ENCODE measurements around the gene SV2B.

SV2B gene

GRCh38 chr15:91116113-91117067 lies 16.3 kb downstream of the SV2B start:
- DNase-seq (ENCODE audit: insufficient read length, low spot score) (peak; percentile 35), FAIRE-seq (peak; percentile 70)
- 0 out of 2 replicates have a peak, but pooled peaks have one; percentile 1 for TF ChIP-seq SPI1 (IDR thresholded peaks at IDR 0.05; ENCODE audit: low read depth, low read length)
- TF ChIP-seq TAF1 (IDR thresholded peaks at IDR 0.05; ENCODE audit: low read depth, low read length) = 0 out of 2 replicates have a peak, but pooled peaks have one; percentile 18
- TF ChIP-seq PAX5 (IDR thresholded peaks at IDR 0.05; ENCODE audit: insufficient read depth, low read length, severe bottlenecking) = no peak
- TF ChIP-seq POU2F2 (IDR thresholded peaks at IDR 0.05; ENCODE audit: low read depth, low read length) = no peak; the same call in 1 of the 2 replicates
- no peak; the same call in 1 of the 2 replicates for TF ChIP-seq POLR2AphosphoS5 (IDR thresholded peaks at IDR 0.05; ENCODE audit: low read depth, low read length)
- no peak for TF ChIP-seq POLR2A (IDR thresholded peaks at IDR 0.05; ENCODE audit: low read depth, low read length)

- FAIRE-seq (no peak), DNase-seq (ENCODE audit: insufficient read length, low spot score) (no peak)
- TF ChIP-seq TAF1 (IDR thresholded peaks at IDR 0.05; ENCODE audit: low read depth, low read length) (no peak), SPI1 (IDR thresholded peaks at IDR 0.05; ENCODE audit: low read depth, low read length) (no peak), POU2F2 (IDR thresholded peaks at IDR 0.05; ENCODE audit: low read depth, low read length) (no peak), POLR2AphosphoS5 (IDR thresholded peaks at IDR 0.05; ENCODE audit: low read depth, low read length) (no peak), POLR2A (IDR thresholded peaks at IDR 0.05; ENCODE audit: low read depth, low read length) (no peak)
Observed at GRCh38 chr15:91117375-91117774, 17.3 kb downstream of the SV2B start.

GRCh38 chr15:91118817-91119590 lies 18.9 kb downstream of the SV2B start:
- no peak for DNase-seq (ENCODE audit: insufficient read length, low spot score)
- FAIRE-seq = no peak
- TF ChIP-seq TAF1 (IDR thresholded peaks at IDR 0.05; ENCODE audit: low read depth, low read length) (no peak), POLR2A (IDR thresholded peaks at IDR 0.05; ENCODE audit: low read depth, low read length) (no peak), POU2F2 (IDR thresholded peaks at IDR 0.05; ENCODE audit: low read depth, low read length) (no peak), PAX5 (IDR thresholded peaks at IDR 0.05; ENCODE audit: insufficient read depth, low read length, severe bottlenecking) (no peak), SPI1 (IDR thresholded peaks at IDR 0.05; ENCODE audit: low read depth, low read length) (no peak), POLR2AphosphoS5 (IDR thresholded peaks at IDR 0.05; ENCODE audit: low read depth, low read length) (no peak)

- no peak for DNase-seq (ENCODE audit: insufficient read length, low spot score)
- FAIRE-seq = no peak
- TF ChIP-seq TAF1 (IDR thresholded peaks at IDR 0.05; ENCODE audit: low read depth, low read length) (no peak), POLR2A (IDR thresholded peaks at IDR 0.05; ENCODE audit: low read depth, low read length) (no peak), POLR2AphosphoS5 (IDR thresholded peaks at IDR 0.05; ENCODE audit: low read depth, low read length) (no peak), SPI1 (IDR thresholded peaks at IDR 0.05; ENCODE audit: low read depth, low read length) (no peak), PAX5 (IDR thresholded peaks at IDR 0.05; ENCODE audit: insufficient read depth, low read length, severe bottlenecking) (no peak), POU2F2 (IDR thresholded peaks at IDR 0.05; ENCODE audit: low read depth, low read length) (no peak)
Observed at GRCh38 chr15:91122296-91122695, 22.2 kb downstream of the SV2B start.

GRCh38 chr15:91124132-91124531 lies 24.1 kb downstream of the SV2B start:
- FAIRE-seq (no peak), DNase-seq (ENCODE audit: insufficient read length, low spot score) (no peak)
- no peak for TF ChIP-seq POU2F2 (IDR thresholded peaks at IDR 0.05; ENCODE audit: low read depth, low read length)
- no peak for TF ChIP-seq POLR2A (IDR thresholded peaks at IDR 0.05; ENCODE audit: low read depth, low read length)
- TF ChIP-seq POLR2AphosphoS5 (IDR thresholded peaks at IDR 0.05; ENCODE audit: low read depth, low read length) = no peak

- FAIRE-seq (no peak), DNase-seq (ENCODE audit: insufficient read length, low spot score) (no peak)
- no peak for TF ChIP-seq PAX5 (IDR thresholded peaks at IDR 0.05; ENCODE audit: insufficient read depth, low read length, severe bottlenecking)
- no peak for TF ChIP-seq SPI1 (IDR thresholded peaks at IDR 0.05; ENCODE audit: low read depth, low read length)
- TF ChIP-seq POLR2A (IDR thresholded peaks at IDR 0.05; ENCODE audit: low read depth, low read length) = no peak
- no peak for TF ChIP-seq POLR2AphosphoS5 (IDR thresholded peaks at IDR 0.05; ENCODE audit: low read depth, low read length)
- no peak for TF ChIP-seq POU2F2 (IDR thresholded peaks at IDR 0.05; ENCODE audit: low read depth, low read length)
- TF ChIP-seq TAF1 (IDR thresholded peaks at IDR 0.05; ENCODE audit: low read depth, low read length) = no peak
Observed at GRCh38 chr15:91125162-91125561, 25.1 kb downstream of the SV2B start.

- FAIRE-seq = no peak
- no peak for DNase-seq (ENCODE audit: insufficient read length, low spot score)
- TF ChIP-seq POLR2A (IDR thresholded peaks at IDR 0.05; ENCODE audit: low read depth, low read length) = no peak
- no peak for TF ChIP-seq TAF1 (IDR thresholded peaks at IDR 0.05; ENCODE audit: low read depth, low read length)
- TF ChIP-seq SPI1 (IDR thresholded peaks at IDR 0.05; ENCODE audit: low read depth, low read length) = no peak
- no peak for TF ChIP-seq PAX5 (IDR thresholded peaks at IDR 0.05; ENCODE audit: insufficient read depth, low read length, severe bottlenecking)
- TF ChIP-seq POU2F2 (IDR thresholded peaks at IDR 0.05; ENCODE audit: low read depth, low read length) = no peak
- no peak for TF ChIP-seq POLR2AphosphoS5 (IDR thresholded peaks at IDR 0.05; ENCODE audit: low read depth, low read length)
Observed at GRCh38 chr15:91126080-91126479, 26.0 kb downstream of the SV2B start.

GRCh38 chr15:91127236-91127955 lies 27.3 kb downstream of the SV2B start:
- no peak for DNase-seq (ENCODE audit: insufficient read length, low spot score)

More at GRCh38 chr15:91127236-91127955, 27.3 kb downstream of the SV2B start:
- no peak for TF ChIP-seq SPI1 (IDR thresholded peaks at IDR 0.05; ENCODE audit: low read depth, low read length)
- TF ChIP-seq POLR2AphosphoS5 (IDR thresholded peaks at IDR 0.05; ENCODE audit: low read depth, low read length) = no peak
- no peak for TF ChIP-seq PAX5 (IDR thresholded peaks at IDR 0.05; ENCODE audit: insufficient read depth, low read length, severe bottlenecking)
- TF ChIP-seq TAF1 (IDR thresholded peaks at IDR 0.05; ENCODE audit: low read depth, low read length) = no peak
- TF ChIP-seq POLR2A (IDR thresholded peaks at IDR 0.05; ENCODE audit: low read depth, low read length) = no peak
- TF ChIP-seq POU2F2 (IDR thresholded peaks at IDR 0.05; ENCODE audit: low read depth, low read length) = no peak
- FAIRE-seq = no peak
